Hepatocyte (in vitro differentiated cells): Measurements from ENCODE around the gene CEACAM21. TPM values are rescaled to one million over a fixed set of nuclear protein-coding genes. Genes with fewer than 3 reads are reported as not detected.

Source experiments
- DNase-seq: peaks from one replicate; pipeline ENCODE4 v3.0.0-alpha.2; 2016; ENCODE audit warnings: low spot score
- H2AFZ ChIP-seq: fragments of 200-600 bp; sonication (generic); 2 replicates; pipeline ENCODE4 v1.6.0; 2016; ENCODE audit warnings: antibody characterized with exemption, mild to moderate bottlenecking
- H3K27ac ChIP-seq: fragments of 200-600 bp; sonication (generic); 2 replicates; pipeline ENCODE4 v1.5.1; 2016; ENCODE audit warnings: mild to moderate bottlenecking
- H3K27me3 ChIP-seq: fragments of 200-600 bp; sonication (generic); 2 replicates; pipeline ENCODE4 v1.6.1; 2016
- H3K36me3 ChIP-seq: fragments of 200-600 bp; sonication (generic); replicated peaks from 2 replicates; pipeline ENCODE4 v1.5.1; 2016; ENCODE audit warnings: low read depth; ENCODE audit not compliant: insufficient read depth
- H3K4me1 ChIP-seq: fragments of 200-600 bp; sonication (generic); 2 replicates; pipeline ENCODE4 v1.5.1; 2016; ENCODE audit warnings: mild to moderate bottlenecking, moderate library complexity; ENCODE audit not compliant: insufficient read depth
- H3K4me2 ChIP-seq: fragments of 200-600 bp; sonication (generic); 2 replicates; pipeline ENCODE4 v1.6.0; 2016
- H3K4me3 ChIP-seq: fragments of 200-600 bp; sonication (generic); 2 replicates; pipeline ENCODE4 v1.5.1; 2016; ENCODE audit warnings: mild to moderate bottlenecking
- H3K79me2 ChIP-seq: fragments of 200-600 bp; sonication (generic); 2 replicates; pipeline ENCODE4 v1.6.0; 2017; ENCODE audit warnings: mild to moderate bottlenecking
- H3K9me2 ChIP-seq: fragments of 200-600 bp; sonication (generic); replicated peaks from 2 replicates; pipeline ENCODE4 v1.6.0; 2017; ENCODE audit warnings: mild to moderate bottlenecking; ENCODE audit not compliant: insufficient read depth
- H3K9me3 ChIP-seq: fragments of 200-600 bp; sonication (generic); 2 replicates; pipeline ENCODE4 v1.5.1; 2016; ENCODE audit warnings: low read depth, mild to moderate bottlenecking
- H4K20me1 ChIP-seq: fragments of 200-600 bp; sonication (generic); 2 replicates; pipeline ENCODE4 v1.6.0; 2016; ENCODE audit warnings: mild to moderate bottlenecking; ENCODE audit not compliant: insufficient read depth, poor library complexity, severe bottlenecking
- CTCF ChIP-seq: fragments of 200-600 bp; sonication (generic); IDR thresholded peaks from 2 replicates; pipeline ENCODE4 v1.5.1; 2016; ENCODE audit warnings: antibody characterized with exemption, mild to moderate bottlenecking; ENCODE audit not compliant: poor library complexity
- EZH2 ChIP-seq: fragments of 200-600 bp; sonication (generic); IDR thresholded peaks from 2 replicates; pipeline ENCODE4 v1.6.1; 2016; ENCODE audit warnings: antibody characterized with exemption, mild to moderate bottlenecking, borderline replicate concordance
- EZH2phosphoT487 ChIP-seq: fragments of 200-600 bp; sonication (generic); IDR thresholded peaks from one replicate; pipeline ENCODE4 v1.6.1; 2018; ENCODE audit warnings: antibody characterized with exemption, mild to moderate bottlenecking, low read depth, moderate library complexity; ENCODE audit not compliant: unreplicated experiment, severe bottlenecking
- WGBS: methylation state at CpG from one replicate; pipeline ENCODE4 v1.1.6; 2016; ENCODE audit warnings: low lambda C conversion rate; ENCODE audit errors: missing lambda C conversion rate; 5-methylcytosine and 5-hydroxymethylcytosine counted together
- polyA plus RNA-seq: library from polyadenylated mRNA; unstranded; fragments of >200 nt; fragmentation: Nextera tagmentation; extraction: Ambion mirVana; gene quantifications from 2 replicates; pipeline ENCODE4 v1.2.1, GENCODE V29; 2016
- total RNA-seq: library from RNA; depleted of rRNA; stranded (reverse); fragments of >200 nt; gene quantifications from 2 replicates; pipeline ENCODE4 v1.2.3, GENCODE V29; 2014

CEACAM21 gene
- total and polyA plus RNA-seq, 2 experiments from 2014 or later = 0.33 TPM; not detected in 1

DNA sequence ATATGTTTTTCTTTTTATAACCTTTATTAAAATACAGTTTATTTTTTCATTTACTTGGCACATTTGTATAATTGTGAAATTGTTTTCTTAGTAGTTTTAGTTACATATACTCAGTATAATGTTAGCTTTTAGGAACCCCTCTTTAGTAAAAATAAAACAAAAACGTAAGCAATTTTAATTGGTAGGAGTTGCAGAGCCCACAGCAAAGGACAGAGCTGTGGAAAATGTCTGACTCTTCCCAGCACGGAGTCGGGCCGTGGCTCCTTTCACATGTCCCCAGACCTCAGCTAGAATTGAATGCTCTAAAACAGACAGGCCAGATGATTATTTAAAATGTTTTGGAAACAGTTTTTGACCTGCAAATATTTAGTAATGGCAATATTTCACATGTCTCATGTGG lies 27.9 kb upstream of the CEACAM21 start:
- H3K27me3 ChIP-seq = no peaks in the 10 kb centered on the region
- H3K27ac ChIP-seq = no peak overlapping the region
- no peak for DNase-seq
- H3K9me3 ChIP-seq = no peaks in the 10 kb centered on the region
- H3K9me2 ChIP-seq = no peaks in the 10 kb centered on the region
- no peak overlapping the region for H3K4me2 ChIP-seq
- no peaks in the 10 kb centered on the region for H4K20me1 ChIP-seq
- TF ChIP-seq EZH2phosphoT487 (no peak), EZH2 (no peak), CTCF (no peak)
- H3K4me1 ChIP-seq = no peaks in the 10 kb centered on the region
- no peaks in the 10 kb centered on the region for H3K79me2 ChIP-seq
- H3K36me3 ChIP-seq = no peaks in the 10 kb centered on the region
- no peak overlapping the region for H2AFZ ChIP-seq
- 73% methylated on average over 4 of the region's 4 CpGs for WGBS
- H3K4me3 ChIP-seq = no peak overlapping the region

- no peak overlapping the region for H2AFZ ChIP-seq
- no peaks in the 10 kb centered on the region for H3K9me3 ChIP-seq
- no peak overlapping the region for H3K27ac ChIP-seq
- TF ChIP-seq EZH2 (no peak), CTCF (no peak), EZH2phosphoT487 (no peak)
- no peak overlapping the region for H3K4me3 ChIP-seq
- no peak overlapping the region for H3K4me2 ChIP-seq
- H3K36me3 ChIP-seq = no peaks in the 10 kb centered on the region
- H3K27me3 ChIP-seq = no peaks in the 10 kb centered on the region
- WGBS = 41% methylated on average over 9 of the region's 9 CpGs
- no peaks in the 10 kb centered on the region for H3K4me1 ChIP-seq
- DNase-seq = no peak
- H4K20me1 ChIP-seq = no peaks in the 10 kb centered on the region
- no peaks in the 10 kb centered on the region for H3K9me2 ChIP-seq
- H3K79me2 ChIP-seq = no peaks in the 10 kb centered on the region
Observed at GRCh38 chr19:41548954-41549688, 26.8 kb upstream of the CEACAM21 start.

GRCh38 chr19:41549884-41550283 lies 26.1 kb upstream of the CEACAM21 start:
- 79% methylated on average over 5 of the region's 5 CpGs for WGBS
- no peak for DNase-seq

More at GRCh38 chr19:41549884-41550283, 26.1 kb upstream of the CEACAM21 start:
- Histone ChIP-seq H3K9me2 (no peaks in the 10 kb centered on the region), H3K27ac (no peak overlapping the region), H3K9me3 (no peaks in the 10 kb centered on the region), H3K4me1 (no peaks in the 10 kb centered on the region), H3K4me3 (no peak overlapping the region), H4K20me1 (no peaks in the 10 kb centered on the region), H3K4me2 (no peak overlapping the region), H3K79me2 (no peaks in the 10 kb centered on the region), H3K36me3 (no peaks in the 10 kb centered on the region), H2AFZ (no peak overlapping the region), H3K27me3 (no peaks in the 10 kb centered on the region)
- no peak for TF ChIP-seq CTCF
- no peak for TF ChIP-seq EZH2phosphoT487
- no peak for TF ChIP-seq EZH2
